ENCODE measurements around the gene SLC22A23.

The SLC22A23 gene

DNA sequence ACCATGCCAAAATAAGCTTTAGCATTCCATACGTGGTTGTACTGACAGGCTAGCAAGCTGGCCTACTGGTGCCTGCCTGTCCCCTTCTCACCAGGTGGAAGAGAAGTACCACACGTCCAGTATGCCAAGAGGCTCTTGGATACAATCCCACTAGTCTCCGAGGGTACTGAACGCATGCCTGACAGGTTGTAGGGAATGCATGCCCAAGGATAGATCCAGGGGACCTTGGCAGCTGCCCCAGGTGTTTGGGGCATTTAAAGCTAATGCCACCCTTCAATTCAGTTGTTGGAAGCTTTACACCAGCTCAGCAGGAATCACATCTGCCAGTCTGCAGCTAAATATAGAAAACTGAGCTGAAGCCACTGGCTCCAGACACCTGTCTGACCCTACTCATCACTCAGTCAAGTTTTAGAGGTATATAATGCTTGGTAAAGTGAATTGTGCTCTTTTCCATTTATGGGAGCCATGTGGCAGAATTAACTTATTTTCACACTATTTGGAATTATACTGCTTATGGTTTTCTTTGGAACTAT is 234.3 kb downstream of the SLC22A23 start:
- ChIA-PET POLR2A (ENCODE audit: low non-redundant PET) (no interaction called here), CTCF (no interaction called here)
- DNase-seq (ENCODE audit: low spot score): no peak
- no peak for TF ChIP-seq CTCF (conservative IDR thresholded peaks at IDR 0.05; ENCODE audit: low read depth)
- no peak overlapping the region for H3K27ac ChIP-seq

- CTCF ChIA-PET: interaction anchor here (2.1 kb wide), 1 partner anchor 10 kb away, joined by 6 read pairs; no protein-coding TSS in a partner anchor
- POLR2A ChIA-PET (ENCODE audit: low non-redundant PET): no interaction called here
- no peak for TF ChIP-seq CTCF (conservative IDR thresholded peaks at IDR 0.05; ENCODE audit: low read depth)
- no peak for DNase-seq (ENCODE audit: low spot score)
- no peak overlapping the region for H3K27ac ChIP-seq
These were observed 235.3 kb downstream of the SLC22A23 start for GRCh38 chr6:3221578-3221977.

DNA sequence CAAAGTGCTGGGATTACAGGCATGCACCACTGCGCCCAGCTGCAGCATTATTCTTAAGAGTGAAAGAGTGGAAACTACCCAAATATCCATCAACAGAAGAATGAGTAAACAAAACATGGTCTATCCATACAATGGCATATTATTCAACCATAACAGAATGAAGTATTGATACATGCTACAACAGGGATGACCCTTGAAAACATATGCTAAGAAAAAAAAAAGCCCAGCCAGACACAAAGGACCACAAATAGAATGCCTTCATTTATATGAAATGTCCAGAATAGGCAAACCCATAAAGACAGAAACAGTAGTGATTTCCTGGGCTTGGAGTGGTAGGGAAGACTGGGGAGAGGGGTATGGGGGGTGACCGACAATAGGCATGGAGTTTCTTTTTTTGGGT is 236.5 kb downstream of the SLC22A23 start:
- no peak overlapping the region for H3K27ac ChIP-seq
- POLR2A ChIA-PET (ENCODE audit: low non-redundant PET): interaction anchor here (0.6 kb wide), 1 partner anchor 221 kb away, joined by 3 read pairs; no protein-coding TSS in a partner anchor
- no peak for DNase-seq (ENCODE audit: low spot score)
- CTCF ChIA-PET: interaction anchor here (2.1 kb wide), 1 partner anchor 11 kb away, joined by 6 read pairs; no protein-coding TSS in a partner anchor
- no peak for TF ChIP-seq CTCF (conservative IDR thresholded peaks at IDR 0.05; ENCODE audit: low read depth)
